Naive B cell (primary cell): ENCODE results near the gene TTC9C. TPM values are rescaled to one million over a fixed set of nuclear protein-coding genes. Genes with fewer than 3 reads are reported as not detected.

Experiments used
- ATAC-seq, 2 donors: fragments of 150-1000 bp; cut with Tn5 transposase; 2 replicates each; pipeline ENCODE4 v1.10.0; 2021; ENCODE audit warnings: low read depth in 2 of 2, mild to moderate bottlenecking in 2 of 2, moderate library complexity in 2 of 2
- DNase-seq: peaks from one replicate; pipeline ENCODE4 v3.0.0; 2022
- H3K27ac Mint-ChIP-seq, 6 donors: one replicate each; pipeline ENCODE4 v1.8.0; 2020 to 2022; ENCODE audit warnings: mild to moderate bottlenecking in 6 of 6, mixed read lengths in 6 of 6, moderate library complexity in 5 of 6, inconsistent platforms in 2 of 6
- H3K27me3 Mint-ChIP-seq, 3 donors: one replicate each; pipeline ENCODE4 v1.8.0; 2021 to 2022; ENCODE audit warnings: mixed read lengths in 3 of 3, mild to moderate bottlenecking in 1 of 3
- H3K36me3 Mint-ChIP-seq, 2 donors: one replicate each; pipeline ENCODE4 v1.8.0; 2020 to 2022; ENCODE audit warnings: mixed read lengths in 2 of 2, inconsistent platforms in 1 of 2, mild to moderate bottlenecking in 1 of 2
- H3K4me1 Mint-ChIP-seq, 3 donors: one replicate each; pipeline ENCODE4 v1.8.0; 2020 to 2022; ENCODE audit warnings: mixed read lengths in 3 of 3, inconsistent platforms in 1 of 3, mild to moderate bottlenecking in 1 of 3, moderate library complexity in 1 of 3
- H3K4me3 Mint-ChIP-seq, 8 donors: one replicate each; pipeline ENCODE4 v1.8.0; 2020 to 2022; ENCODE audit warnings: mild to moderate bottlenecking in 8 of 8, mixed read lengths in 8 of 8, moderate library complexity in 8 of 8, inconsistent platforms in 2 of 8
- H3K9me3 Mint-ChIP-seq, 7 donors: one replicate each; pipeline ENCODE4 v1.8.0; 2020 to 2022; ENCODE audit warnings: mixed read lengths in 7 of 7, mild to moderate bottlenecking in 5 of 7, inconsistent platforms in 2 of 7, moderate library complexity in 1 of 7
- polyA plus RNA-seq, 6 donors: library from polyadenylated mRNA; unstranded; fragments of 300-500 nt; fragmentation: Illumina TruSeq; gene quantifications; one replicate each; pipeline ENCODE4 v1.2.3, GENCODE V29; 2021; ENCODE audit warnings: low read depth in 6 of 6

TTC9C gene
- polyA plus RNA-seq, 6 donors from 2014 or later = 12.1 to 45.9 (median 21.6) TPM

- H3K9me3 Mint-ChIP-seq = no peaks in the 10 kb centered on the region
- DNase-seq = peak; percentile 76
- H3K27ac Mint-ChIP-seq = peak within 1 kb of the TSS; percentile 89 to 99 (median 96)
- peak within 1 kb of the TSS; percentile 88 to 99 (median 95) for H3K4me3 Mint-ChIP-seq
- peaks cover 0 to 5% of the 10 kb centered on the region in 2 donors for H3K36me3 Mint-ChIP-seq
- H3K4me1 Mint-ChIP-seq = peaks cover 26 to 36% (median 34%) of the 10 kb centered on the region in 3 donors
- no peaks in the 10 kb centered on the region for H3K27me3 Mint-ChIP-seq
- ATAC-seq = peak; percentile 73
These were observed 43.1 kb downstream of the TTC9C start, which contains the start of gene TAF6L for GRCh38 chr11:62771144-62772021. TAF6L (plus strand) TSS chr11:62771396; CDS start chr11:62775784, 4,388 bp downstream.

GRCh38 chr11:62774407-62774806 lies 46.1 kb downstream of the TTC9C start:
- H3K4me1 Mint-ChIP-seq = peaks cover 26 to 41% (median 33%) of the 10 kb centered on the region in 3 donors
- H3K27ac Mint-ChIP-seq = peak overlapping the region in 1 of 6 donors; percentile 34
- peaks cover 8% of the 10 kb centered on the region in 2 donors for H3K36me3 Mint-ChIP-seq
- H3K9me3 Mint-ChIP-seq = no peaks in the 10 kb centered on the region
- H3K27me3 Mint-ChIP-seq = no peaks in the 10 kb centered on the region
- DNase-seq (no peak), ATAC-seq (no peak)
- peak overlapping the region in 1 of 8 donors; percentile 68 for H3K4me3 Mint-ChIP-seq

GRCh38 chr11:62775646-62776045 lies 47.4 kb downstream of the TTC9C start:
- no peak for DNase-seq
- H3K27me3 Mint-ChIP-seq = no peaks in the 10 kb centered on the region
- no peak for ATAC-seq
- peaks cover 17 to 28% (median 22%) of the 10 kb centered on the region in 3 donors for H3K4me1 Mint-ChIP-seq
- peak overlapping the region in 1 of 6 donors; percentile 54 for H3K27ac Mint-ChIP-seq
- H3K4me3 Mint-ChIP-seq = peak overlapping the region in 2 of 8 donors; percentile 3 to 9
- H3K36me3 Mint-ChIP-seq = peaks cover 8% of the 10 kb centered on the region in 2 donors
- no peaks in the 10 kb centered on the region for H3K9me3 Mint-ChIP-seq

GRCh38 chr11:62777389-62777788 lies 49.1 kb downstream of the TTC9C start:
- no peak for ATAC-seq
- Mint-ChIP-seq H3K4me1 (peaks cover 5 to 14% (median 6%) of the 10 kb centered on the region in 3 donors), H3K9me3 (no peaks in the 10 kb centered on the region), H3K27ac (peak overlapping the region in 2 of 6 donors; percentile 60 to 93), H3K36me3 (peaks cover 8% of the 10 kb centered on the region in 2 donors), H3K27me3 (no peaks in the 10 kb centered on the region), H3K4me3 (peak overlapping the region in 1 of 8 donors; percentile 37)
- DNase-seq = no peak

GRCh38 chr11:62778441-62778840 lies 50.2 kb downstream of the TTC9C start:
- Mint-ChIP-seq H3K36me3 (peaks cover 8% of the 10 kb centered on the region in 2 donors), H3K4me1 (peaks cover 4 to 10% (median 5%) of the 10 kb centered on the region in 3 donors), H3K9me3 (no peaks in the 10 kb centered on the region), H3K27me3 (no peaks in the 10 kb centered on the region), H3K27ac (peak overlapping the region in 3 of 6 donors; percentile 57 to 61 (median 59)), H3K4me3 (no peak overlapping the region)
- DNase-seq (no peak), ATAC-seq (no peak)

- ATAC-seq (no peak), DNase-seq (no peak)
- peaks cover 0 to under 1% of the 10 kb centered on the region in 2 donors for H3K36me3 Mint-ChIP-seq
- no peak overlapping the region for H3K4me3 Mint-ChIP-seq
- H3K4me1 Mint-ChIP-seq = peaks cover 7 to 17% (median 10%) of the 10 kb centered on the region in 3 donors
- H3K27me3 Mint-ChIP-seq = no peaks in the 10 kb centered on the region
- H3K9me3 Mint-ChIP-seq = no peaks in the 10 kb centered on the region
- peak overlapping the region in 2 of 6 donors; percentile 40 to 41 for H3K27ac Mint-ChIP-seq
These were observed 54.5 kb downstream of the TTC9C start for GRCh38 chr11:62782753-62783152.

- Mint-ChIP-seq H3K9me3 (no peaks in the 10 kb centered on the region), H3K27me3 (no peaks in the 10 kb centered on the region), H3K4me3 (peak overlapping the region; percentile 82 to 98 (median 92)), H3K27ac (peak overlapping the region; percentile 70 to 95 (median 91)), H3K4me1 (peaks cover 29 to 49% (median 40%) of the 10 kb centered on the region in 3 donors), H3K36me3 (no peaks in the 10 kb centered on the region)
- ATAC-seq = peak; percentile 74 to 76
- DNase-seq = peak; percentile 89
These were observed 58.2 kb downstream of the TTC9C start for GRCh38 chr11:62786318-62787004.

- no peaks in the 10 kb centered on the region for H3K9me3 Mint-ChIP-seq
- no peaks in the 10 kb centered on the region for H3K27me3 Mint-ChIP-seq
- DNase-seq (peak; percentile 97), ATAC-seq (peak; percentile 73 to 76)
- no peaks in the 10 kb centered on the region for H3K36me3 Mint-ChIP-seq
- peaks cover 31 to 52% (median 47%) of the 10 kb centered on the region in 3 donors for H3K4me1 Mint-ChIP-seq
- peak within 1 kb of the TSS; percentile 93 to 98 (median 96) for H3K4me3 Mint-ChIP-seq
- peak within 1 kb of the TSS; percentile 90 to 97 (median 96) for H3K27ac Mint-ChIP-seq
These were observed 58.9 kb downstream of the TTC9C start, which contains the start of gene TMEM179B for GRCh38 chr11:62787005-62787759. TMEM179B (plus strand) TSS chr11:62787402; CDS start chr11:62787432, 30 bp downstream.

Other genes with a start within 250 kb of the TTC9C start
- 10 to 100 TPM in 5 of 6 donors, 1 to 10 TPM in 1; 2.0 to 45.3 (median 15.9) TPM for gene AHNAK, start 181.7 kb upstream of the TTC9C start, polyA plus RNA-seq
- 1,000 to 10,000 TPM; 1,313 to 1,862 (median 1,450) TPM for gene EEF1G, start 154.6 kb upstream of the TTC9C start, polyA plus RNA-seq
- gene TUT1, start 137.0 kb upstream of the TTC9C start, polyA plus RNA-seq = 10 to 100 TPM; 12.7 to 20.8 (median 16.2) TPM
- gene MTA2, start 126.6 kb upstream of the TTC9C start, polyA plus RNA-seq = 10 to 100 TPM in 5 of 6 donors, 1 to 10 TPM in 1; 3.4 to 27.5 (median 17.8) TPM
- 10 to 100 TPM in 5 of 6 donors, 1 to 10 TPM in 1; 9.7 to 15.5 (median 12.5) TPM for gene EML3, start 115.7 kb upstream of the TTC9C start, polyA plus RNA-seq
- 1 to 10 TPM in 1 of 6 donors, under 1 TPM in 4, not detected in 1; 0.55 to 1.6 (median 0.66) TPM for gene ROM1, start 115.2 kb upstream of the TTC9C start, polyA plus RNA-seq
- gene B3GAT3, start 106.5 kb upstream of the TTC9C start, polyA plus RNA-seq = 10 to 100 TPM; 26.1 to 43.9 (median 30.8) TPM
- 100 to 1,000 TPM; 140 to 158 (median 149) TPM for gene GANAB, start 81.9 kb upstream of the TTC9C start, polyA plus RNA-seq
- gene INTS5, start 75.2 kb upstream of the TTC9C start, polyA plus RNA-seq = 10 to 100 TPM; 18.3 to 40.1 (median 28.7) TPM
- 10 to 100 TPM; 37.9 to 89.1 (median 77.2) TPM for gene C11orf98, start 63.3 kb upstream of the TTC9C start, polyA plus RNA-seq
- gene CSKMT, start 63.2 kb upstream of the TTC9C start, polyA plus RNA-seq = 1 to 10 TPM; 2.1 to 8.4 (median 4.8) TPM
- 10 to 100 TPM in 5 of 6 donors, 1 to 10 TPM in 1; 7.7 to 11.4 (median 10.4) TPM for gene UQCC3, start 56.8 kb upstream of the TTC9C start, polyA plus RNA-seq
- gene LBHD1, start 56.2 kb upstream of the TTC9C start, polyA plus RNA-seq = 10 to 100 TPM in 1 of 6 donors, 1 to 10 TPM in 5; 3.5 to 12.4 (median 5.1) TPM
- gene UBXN1, start 49.4 kb upstream of the TTC9C start, polyA plus RNA-seq = 100 to 1,000 TPM; 150 to 226 (median 216) TPM
- gene LRRN4CL, start 39.0 kb upstream of the TTC9C start, polyA plus RNA-seq = not detected
- 10 to 100 TPM; 49.6 to 98.5 (median 57.6) TPM for gene BSCL2, start 21.1 kb upstream of the TTC9C start, polyA plus RNA-seq
- gene GNG3, start 20.8 kb upstream of the TTC9C start, polyA plus RNA-seq = 10 to 100 TPM in 4 of 6 donors, 1 to 10 TPM in 2; 5.3 to 21.2 (median 16.9) TPM
- gene HNRNPUL2, start 1.0 kb upstream of the TTC9C start, polyA plus RNA-seq = 1 to 10 TPM in 4 of 6 donors, under 1 TPM in 2; 0.61 to 2.9 (median 1.1) TPM
- gene ZBTB3, start 25.7 kb downstream of the TTC9C start, polyA plus RNA-seq = 10 to 100 TPM in 1 of 6 donors, 1 to 10 TPM in 5; 3.7 to 12.9 (median 6.4) TPM
- 100 to 1,000 TPM; 249 to 395 (median 290) TPM for gene POLR2G, start 33.1 kb downstream of the TTC9C start, polyA plus RNA-seq
- 10 to 100 TPM in 2 of 6 donors, 1 to 10 TPM in 4; 8.3 to 14.3 (median 9.5) TPM for gene TAF6L, start 42.9 kb downstream of the TTC9C start, polyA plus RNA-seq
- 100 to 1,000 TPM; 145 to 275 (median 160) TPM for gene TMEM179B, start 58.9 kb downstream of the TTC9C start, polyA plus RNA-seq
- 10 to 100 TPM; 28.9 to 52.5 (median 45.3) TPM for gene TMEM223, start 63.5 kb downstream of the TTC9C start, polyA plus RNA-seq
- gene NXF1, start 77.0 kb downstream of the TTC9C start, polyA plus RNA-seq = 100 to 1,000 TPM in 2 of 6 donors, 10 to 100 TPM in 4; 60.9 to 121 (median 90.6) TPM
- 10 to 100 TPM; 46.4 to 64.2 (median 51.5) TPM for gene STX5, start 103.6 kb downstream of the TTC9C start, polyA plus RNA-seq
- 1 to 10 TPM in 5 of 6 donors, not detected in 1; 2.3 to 7.0 (median 3.7) TPM for gene TEX54, start 104.4 kb downstream of the TTC9C start, polyA plus RNA-seq
- 10 to 100 TPM; 42.0 to 77.0 (median 54.6) TPM for gene WDR74, start 111.1 kb downstream of the TTC9C start, polyA plus RNA-seq
- gene SLC3A2, start 152.4 kb downstream of the TTC9C start, polyA plus RNA-seq = 100 to 1,000 TPM in 2 of 6 donors, 10 to 100 TPM in 4; 63.1 to 135 (median 81.1) TPM
- not detected for gene CHRM1, start 192.9 kb downstream of the TTC9C start, polyA plus RNA-seq